DND-41 (cell line): ENCODE data around the gene HHIP.

Experiments used
- CTCF ChIP-seq: IDR thresholded peaks from 2 replicates; pipeline ENCODE4 v1.5.1; 2012; ENCODE audit warnings: borderline replicate concordance, low read length, moderate library complexity, mild to moderate bottlenecking; ENCODE audit not compliant: poor library complexity, severe bottlenecking; ENCODE audit errors: extremely low read depth
- EZH2 ChIP-seq: IDR thresholded peaks from 3 replicates; pipeline ENCODE4 v1.6.1; 2012; ENCODE audit warnings: borderline replicate concordance, low read depth, mild to moderate bottlenecking, moderate library complexity, low read length, inconsistent platforms; ENCODE audit not compliant: severe bottlenecking

- TF ChIP-seq CTCF (no peak), EZH2 (no peak)
These were observed 70.8 kb downstream of the HHIP start for GRCh38 chr4:144716778-144717177.
